Measurements from ENCODE around the gene SUCO.
"Not testable (repeated sequence)": the region's sequence is repeated elsewhere in the genome, so short reads cannot be mapped to it uniquely, and the experiment has no call there.

SUCO gene

GRCh38 chr1:172559572-172560210 is 26.7 kb downstream of the SUCO start:
- no peak for FAIRE-seq
- no peak for DNase-seq (ENCODE audit: insufficient read length, low spot score)

GRCh38 chr1:172561252-172561651 is 28.3 kb downstream of the SUCO start:
- DNase-seq (ENCODE audit: insufficient read length, low spot score) (peak; percentile 6), FAIRE-seq (no peak)

GRCh38 chr1:172566196-172566997 is 33.4 kb downstream of the SUCO start:
- FAIRE-seq: no peak
- DNase-seq (ENCODE audit: insufficient read length, low spot score): no peak

- FAIRE-seq (no peak), DNase-seq (ENCODE audit: insufficient read length, low spot score) (no peak)
Observed at GRCh38 chr1:172567720-172568119, 34.8 kb downstream of the SUCO start.

- FAIRE-seq: no peak
- no peak for DNase-seq (ENCODE audit: insufficient read length, low spot score)
Observed at GRCh38 chr1:172574080-172574479, 41.1 kb downstream of the SUCO start.

GRCh38 chr1:172578586-172578985 is 45.6 kb downstream of the SUCO start:
- no peak for DNase-seq (ENCODE audit: insufficient read length, low spot score)
- no peak for FAIRE-seq

GRCh38 chr1:172581273-172581672 is 48.3 kb downstream of the SUCO start:
- no peak for FAIRE-seq
- DNase-seq (ENCODE audit: insufficient read length, low spot score): no peak

GRCh38 chr1:172581779-172582178 is 48.8 kb downstream of the SUCO start:
- FAIRE-seq: no peak
- no peak for DNase-seq (ENCODE audit: insufficient read length, low spot score)

- FAIRE-seq (no peak), DNase-seq (ENCODE audit: insufficient read length, low spot score) (no peak)
Observed at GRCh38 chr1:172582889-172583288, 49.9 kb downstream of the SUCO start.

- DNase-seq (ENCODE audit: insufficient read length, low spot score) (no peak), FAIRE-seq (no peak)
Observed at GRCh38 chr1:172585348-172585747, 52.4 kb downstream of the SUCO start.

- DNase-seq (ENCODE audit: insufficient read length, low spot score) (no peak), FAIRE-seq (no peak)
Observed at GRCh38 chr1:172585861-172586260, 52.9 kb downstream of the SUCO start.

- FAIRE-seq: no peak
- DNase-seq (ENCODE audit: insufficient read length, low spot score): peak; percentile 37
Observed at GRCh38 chr1:172588296-172589291, 55.6 kb downstream of the SUCO start.

GRCh38 chr1:172589553-172589952 is 56.6 kb downstream of the SUCO start:
- FAIRE-seq (no peak), DNase-seq (ENCODE audit: insufficient read length, low spot score) (no peak)

GRCh38 chr1:172591429-172591828 is 58.5 kb downstream of the SUCO start:
- FAIRE-seq; DNase-seq (ENCODE audit: insufficient read length, low spot score): not testable (repeated sequence)

- not testable (repeated sequence) for DNase-seq (ENCODE audit: insufficient read length, low spot score); FAIRE-seq
Observed at GRCh38 chr1:172595066-172595465, 62.1 kb downstream of the SUCO start.

GRCh38 chr1:172596782-172597181 is 63.8 kb downstream of the SUCO start:
- FAIRE-seq; DNase-seq (ENCODE audit: insufficient read length, low spot score): not testable (repeated sequence)

GRCh38 chr1:172599912-172600311 is 67.0 kb downstream of the SUCO start:
- DNase-seq (ENCODE audit: insufficient read length, low spot score): no peak
- FAIRE-seq: no peak

GRCh38 chr1:172600615-172601014 is 67.7 kb downstream of the SUCO start:
- FAIRE-seq: no peak

GRCh38 chr1:172601046-172601630 is 68.2 kb downstream of the SUCO start:
- no peak for FAIRE-seq
- DNase-seq (ENCODE audit: insufficient read length, low spot score): no peak

More at GRCh38 chr1:172600615-172601014, 67.7 kb downstream of the SUCO start:
- no peak for DNase-seq (ENCODE audit: insufficient read length, low spot score)

- no peak for FAIRE-seq
- DNase-seq (ENCODE audit: insufficient read length, low spot score): no peak
Observed at GRCh38 chr1:172602706-172603105, 69.8 kb downstream of the SUCO start.

All from HTR-8/SVneo (cell line).